Urinary bladder (tissue), 4 donors: ENCODE data around the gene ETFRF1. TPM values are rescaled to one million over a fixed set of nuclear protein-coding genes. Genes with fewer than 3 reads are reported as not detected.
A peak's percentile ranks its signal among the peaks of the same experiment; 100 is the strongest.

Source experiments
- DNase-seq: peaks from one replicate; pipeline ENCODE4 v3.0.0-alpha.2; 2015; ENCODE audit errors: extremely low spot score
- H3K27ac ChIP-seq: one replicate; pipeline ENCODE4 v1.5.1; 2013; ENCODE audit warnings: low read depth, mild to moderate bottlenecking, moderate library complexity
- H3K36me3 ChIP-seq: one replicate; pipeline ENCODE4 v1.6.1; 2013; ENCODE audit warnings: mild to moderate bottlenecking, moderate library complexity; ENCODE audit not compliant: insufficient read depth
- H3K4me1 ChIP-seq: one replicate; pipeline ENCODE4 v1.6.1; 2013; ENCODE audit warnings: mild to moderate bottlenecking, moderate library complexity; ENCODE audit not compliant: insufficient read depth
- H3K4me3 ChIP-seq: one replicate; pipeline ENCODE4 v1.5.1; 2013; ENCODE audit warnings: low read depth, low read length
- WGBS: extraction: QIAGEN DNeasy Blood & Tissue Kit; methylation state at CpG from one replicate; pipeline ENCODE4 v1.1.7; 2013; 5-methylcytosine and 5-hydroxymethylcytosine counted together
- polyA plus RNA-seq: library from polyadenylated mRNA; stranded (reverse); fragments of 200-250 nt; gene quantifications from one replicate; pipeline ENCODE4 v1.2.3, GENCODE V29; 2013
- total RNA-seq: library from RNA; depleted of rRNA; stranded (reverse); fragments of >200 nt; gene quantifications from one replicate; pipeline ENCODE4 v1.2.3, GENCODE V29; 2014
- donor health status: healthy with polysubstance abuse.
- donor health status: healthy.

The ETFRF1 gene
- 45.9 TPM for total RNA-seq
- polyA plus RNA-seq, result 26.4 TPM

- H3K36me3 ChIP-seq, result no peaks in the 10 kb centered on the region
- peak within 1 kb of the TSS; percentile 85 for H3K4me3 ChIP-seq
- peak; percentile 93 for DNase-seq
- H3K4me1 ChIP-seq, result no peaks in the 10 kb centered on the region
- WGBS, result under 1% methylated on average over 54 of the region's 54 CpGs
- peak within 1 kb of the TSS; percentile 95 for H3K27ac ChIP-seq
Measured at GRCh38 chr12:25195056-25195971, at the start of gene ETFRF1, which contains the start of gene DNAI7. TSS of gene ETFRF1 (plus strand) at chr12:25195237. CDS start at chr12:25203957, 8,720 bp downstream. TSS of gene DNAI7 (minus strand) at chr12:25195160. CDS start at chr12:25195078, 82 bp downstream.

GRCh38 chr12:25146686-25147085, 48.4 kb upstream of the ETFRF1 start:
- no peaks in the 10 kb centered on the region for H3K4me1 ChIP-seq
- no peak overlapping the region for H3K4me3 ChIP-seq
- no peak overlapping the region for H3K27ac ChIP-seq
- WGBS, result 99% methylated on average over 1 of the region's 1 CpG
- DNase-seq, result no peak
- H3K36me3 ChIP-seq, result no peaks in the 10 kb centered on the region

GRCh38 chr12:25151476-25151875, 43.6 kb upstream of the ETFRF1 start:
- Histone ChIP-seq H3K27ac (no peak overlapping the region), H3K4me3 (no peak overlapping the region), H3K36me3 (no peaks in the 10 kb centered on the region), H3K4me1 (no peaks in the 10 kb centered on the region)
- WGBS, result 14% methylated on average over 5 of the region's 5 CpGs
- DNase-seq, result peak; percentile 35

- no peak for DNase-seq
- H3K4me1 ChIP-seq, result no peaks in the 10 kb centered on the region
- no peak overlapping the region for H3K27ac ChIP-seq
- 78% methylated on average over 5 of the region's 5 CpGs for WGBS
- no peaks in the 10 kb centered on the region for H3K36me3 ChIP-seq
- no peak overlapping the region for H3K4me3 ChIP-seq
Measured at GRCh38 chr12:25152055-25152454, 43.0 kb upstream of the ETFRF1 start.

GRCh38 chr12:25155022-25155576, 39.9 kb upstream of the ETFRF1 start:
- H3K4me1 ChIP-seq, result no peaks in the 10 kb centered on the region
- 73% methylated on average over 2 of the region's 2 CpGs for WGBS
- no peaks in the 10 kb centered on the region for H3K36me3 ChIP-seq
- no peak overlapping the region for H3K4me3 ChIP-seq
- no peak overlapping the region for H3K27ac ChIP-seq
- peak; percentile 15 for DNase-seq

- no peak for DNase-seq
- no peak overlapping the region for H3K4me3 ChIP-seq
- H3K4me1 ChIP-seq, result no peaks in the 10 kb centered on the region
- H3K36me3 ChIP-seq, result no peaks in the 10 kb centered on the region
- WGBS, result 93% methylated on average over 4 of the region's 4 CpGs
- no peak overlapping the region for H3K27ac ChIP-seq
Measured at GRCh38 chr12:25156061-25156460, 39.0 kb upstream of the ETFRF1 start.

- Histone ChIP-seq H3K4me3 (no peak overlapping the region), H3K36me3 (no peaks in the 10 kb centered on the region), H3K4me1 (no peaks in the 10 kb centered on the region), H3K27ac (no peak overlapping the region)
- 79% methylated on average over 6 of the region's 6 CpGs for WGBS
- no peak for DNase-seq
Measured at GRCh38 chr12:25162866-25163265, 32.2 kb upstream of the ETFRF1 start.

GRCh38 chr12:25182765-25183164, 12.3 kb upstream of the ETFRF1 start:
- Histone ChIP-seq H3K36me3 (no peaks in the 10 kb centered on the region), H3K4me3 (no peak overlapping the region), H3K4me1 (no peaks in the 10 kb centered on the region), H3K27ac (no peak overlapping the region)
- WGBS, result 74% methylated on average over 3 of the region's 3 CpGs
- DNase-seq, result no peak

- Histone ChIP-seq H3K4me1 (no peaks in the 10 kb centered on the region), H3K27ac (no peak overlapping the region), H3K36me3 (no peaks in the 10 kb centered on the region), H3K4me3 (no peak overlapping the region)
- DNase-seq, result no peak
- 71% methylated on average over 2 of the region's 2 CpGs for WGBS
Measured at GRCh38 chr12:25184132-25184531, 10.9 kb upstream of the ETFRF1 start.

GRCh38 chr12:25186038-25186787, 8.8 kb upstream of the ETFRF1 start:
- Histone ChIP-seq H3K4me3 (no peak overlapping the region), H3K36me3 (no peaks in the 10 kb centered on the region), H3K4me1 (no peaks in the 10 kb centered on the region), H3K27ac (no peak overlapping the region)
- no peak for DNase-seq
- 93% methylated on average over 4 of the region's 4 CpGs for WGBS

GRCh38 chr12:25186788-25187402, 8.1 kb upstream of the ETFRF1 start:
- WGBS, result 93% methylated on average over 3 of the region's 3 CpGs
- Histone ChIP-seq H3K4me3 (no peak overlapping the region), H3K36me3 (no peaks in the 10 kb centered on the region), H3K27ac (no peak overlapping the region), H3K4me1 (no peaks in the 10 kb centered on the region)
- no peak for DNase-seq

- Histone ChIP-seq H3K27ac (no peak overlapping the region), H3K36me3 (no peaks in the 10 kb centered on the region), H3K4me1 (no peaks in the 10 kb centered on the region), H3K4me3 (no peak overlapping the region)
- DNase-seq, result no peak
- WGBS, result 71% methylated on average over 2 of the region's 2 CpGs
Measured at GRCh38 chr12:25187781-25188180, 7.3 kb upstream of the ETFRF1 start.

GRCh38 chr12:25189656-25190055, 5.4 kb upstream of the ETFRF1 start:
- H3K36me3 ChIP-seq, result no peaks in the 10 kb centered on the region
- no peak for DNase-seq
- H3K4me3 ChIP-seq, result no peak overlapping the region
- H3K4me1 ChIP-seq, result no peaks in the 10 kb centered on the region
- no peak overlapping the region for H3K27ac ChIP-seq
